ENCODE data around the gene ITGA5.
A peak's percentile ranks its signal among the peaks of the same experiment; 100 is the strongest.

Gene ITGA5

GRCh38 chr12:54429014-54429471, 10.0 kb upstream of the ITGA5 start:
- H3K9ac ChIP-seq (ENCODE audit: low read depth, low read length): peak overlapping the region; percentile 63
- H3K36me3 ChIP-seq (ENCODE audit: insufficient read depth, low read length): no peaks in the 10 kb centered on the region
- H3K4me2 ChIP-seq (ENCODE audit: low read length): peak overlapping the region; percentile 64
- peak overlapping the region; percentile 16 for H3K4me3 ChIP-seq (ENCODE audit: low read length)
- no peaks in the 10 kb centered on the region for H3K27me3 ChIP-seq (ENCODE audit: control insufficient read depth, insufficient read depth, low read length)
- H3K9me3 ChIP-seq (replicated peaks; ENCODE audit: low read length): no peaks in the 10 kb centered on the region
- H3K4me1 ChIP-seq (ENCODE audit: control insufficient read depth, insufficient read depth, low read length): peaks cover 62% of the 10 kb centered on the region

DNA sequence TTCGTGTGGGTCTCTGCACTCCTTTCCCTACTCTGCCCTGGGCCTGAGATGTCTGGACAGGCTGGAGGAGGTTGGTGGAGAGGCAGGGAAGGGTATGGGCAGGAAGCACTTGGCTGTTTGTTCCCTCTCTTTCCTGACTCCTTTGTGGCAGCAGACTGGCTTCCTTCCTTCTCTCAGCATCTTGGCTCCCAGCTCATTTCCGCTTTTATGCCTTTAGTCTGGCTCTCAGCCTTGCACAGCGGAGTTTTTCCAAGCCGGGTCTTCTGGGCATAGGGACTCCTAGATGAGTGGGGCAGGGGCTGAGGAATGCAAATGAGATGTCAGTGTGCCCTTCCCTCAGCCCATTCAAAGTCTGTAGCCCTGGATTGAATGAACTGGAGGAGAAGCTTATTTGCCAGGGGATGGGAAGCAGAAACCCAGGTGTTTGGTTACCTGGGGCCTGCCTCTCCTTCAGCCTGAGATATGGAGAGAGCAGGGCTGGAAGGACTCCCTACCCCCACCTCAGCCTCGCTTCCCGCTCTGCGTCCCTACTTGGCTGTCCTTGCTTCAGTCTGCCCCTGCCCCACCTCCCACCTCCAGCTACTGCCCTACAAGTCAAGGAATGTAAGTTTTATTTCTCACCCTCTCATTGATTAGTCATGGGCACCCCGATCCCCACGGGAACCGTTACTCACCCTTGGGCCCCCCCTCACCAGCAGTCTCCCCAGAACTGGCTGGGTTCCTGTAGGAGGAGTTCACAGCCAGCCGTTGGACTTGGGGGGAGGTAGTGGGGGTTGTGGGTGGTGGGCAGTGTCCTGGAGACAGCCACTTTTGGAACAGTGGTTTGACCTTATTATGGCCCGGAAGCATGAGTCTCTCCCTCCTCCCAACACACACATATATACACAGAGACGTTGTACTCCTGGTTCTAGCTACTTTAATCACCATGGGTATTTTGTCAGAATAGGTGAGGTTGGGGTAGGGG, 9.3 kb upstream of the ITGA5 start:
- H3K4me1 ChIP-seq (ENCODE audit: control insufficient read depth, insufficient read depth, low read length): peaks cover 69% of the 10 kb centered on the region
- peak overlapping the region; percentile 69 for H3K9ac ChIP-seq (ENCODE audit: low read depth, low read length)
- no peaks in the 10 kb centered on the region for H3K27me3 ChIP-seq (ENCODE audit: control insufficient read depth, insufficient read depth, low read length)
- peak overlapping the region; percentile 33 for H3K4me3 ChIP-seq (ENCODE audit: low read length)
- no peaks in the 10 kb centered on the region for H3K36me3 ChIP-seq (ENCODE audit: insufficient read depth, low read length)
- H3K4me2 ChIP-seq (ENCODE audit: low read length): peak overlapping the region; percentile 64
- H3K9me3 ChIP-seq (replicated peaks; ENCODE audit: low read length): no peaks in the 10 kb centered on the region

DNA sequence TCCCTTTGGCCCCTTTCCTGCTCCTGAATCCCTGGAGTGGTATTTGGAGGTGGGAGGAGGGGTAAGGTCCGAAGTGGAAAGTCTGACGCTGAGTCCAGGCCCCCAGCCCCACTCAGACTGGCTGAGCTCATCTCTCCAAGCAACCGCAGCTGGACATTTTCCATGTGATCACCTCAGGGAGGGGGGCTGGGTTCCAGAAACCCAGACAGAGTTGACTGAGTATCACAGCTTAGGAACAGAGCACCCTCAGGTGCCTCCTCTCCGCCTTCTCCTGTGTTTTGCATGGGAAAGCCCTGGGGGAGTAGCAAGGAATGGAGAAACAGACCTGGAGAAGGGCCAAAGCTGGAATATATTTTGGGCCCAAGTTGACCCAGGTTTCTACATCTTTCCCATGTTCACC, 8.0 kb upstream of the ITGA5 start:
- Histone ChIP-seq H3K4me1 (ENCODE audit: control insufficient read depth, insufficient read depth, low read length) (peaks cover 71% of the 10 kb centered on the region), H3K4me3 (ENCODE audit: low read length) (no peak overlapping the region), H3K27me3 (ENCODE audit: control insufficient read depth, insufficient read depth, low read length) (no peaks in the 10 kb centered on the region), H3K36me3 (ENCODE audit: insufficient read depth, low read length) (no peaks in the 10 kb centered on the region), H3K4me2 (ENCODE audit: low read length) (no peak overlapping the region), H3K9me3 (replicated peaks; ENCODE audit: low read length) (no peaks in the 10 kb centered on the region), H3K9ac (ENCODE audit: low read depth, low read length) (no peak overlapping the region)

- Histone ChIP-seq H3K4me1 (ENCODE audit: control insufficient read depth, insufficient read depth, low read length) (peaks cover 71% of the 10 kb centered on the region), H3K27me3 (ENCODE audit: control insufficient read depth, insufficient read depth, low read length) (no peaks in the 10 kb centered on the region), H3K4me3 (ENCODE audit: low read length) (no peak overlapping the region), H3K4me2 (ENCODE audit: low read length) (no peak overlapping the region), H3K36me3 (ENCODE audit: insufficient read depth, low read length) (no peaks in the 10 kb centered on the region), H3K9me3 (replicated peaks; ENCODE audit: low read length) (no peaks in the 10 kb centered on the region), H3K9ac (ENCODE audit: low read depth, low read length) (no peak overlapping the region)
These were observed 7.6 kb upstream of the ITGA5 start for GRCh38 chr12:54426690-54427089.

GRCh38 chr12:54425702-54426101, 6.6 kb upstream of the ITGA5 start:
- peaks cover 75% of the 10 kb centered on the region for H3K4me1 ChIP-seq (ENCODE audit: control insufficient read depth, insufficient read depth, low read length)
- no peaks in the 10 kb centered on the region for H3K36me3 ChIP-seq (ENCODE audit: insufficient read depth, low read length)
- H3K4me3 ChIP-seq (ENCODE audit: low read length): no peak overlapping the region
- no peaks in the 10 kb centered on the region for H3K9me3 ChIP-seq (replicated peaks; ENCODE audit: low read length)
- no peaks in the 10 kb centered on the region for H3K27me3 ChIP-seq (ENCODE audit: control insufficient read depth, insufficient read depth, low read length)
- no peak overlapping the region for H3K9ac ChIP-seq (ENCODE audit: low read depth, low read length)
- H3K4me2 ChIP-seq (ENCODE audit: low read length): no peak overlapping the region

DNA sequence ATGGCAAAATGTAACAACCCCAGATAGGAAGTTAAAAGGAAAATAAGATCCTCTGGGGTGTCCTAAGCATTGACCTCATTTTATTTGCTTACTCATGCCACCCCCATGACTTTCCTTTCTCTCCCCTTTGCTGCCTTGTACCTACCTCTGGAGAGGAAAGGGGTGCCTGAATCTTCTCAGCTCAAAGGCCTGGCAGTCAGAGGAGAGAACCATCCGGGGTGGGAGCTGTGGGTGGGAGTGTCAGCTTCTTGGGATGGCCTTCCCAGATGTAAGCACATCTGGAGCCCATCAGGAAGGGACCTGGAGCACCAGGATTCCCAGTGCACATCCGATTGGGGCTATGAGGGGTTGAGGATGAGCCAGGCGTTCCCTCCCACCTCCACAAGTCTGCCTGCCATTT, 5.2 kb upstream of the ITGA5 start:
- Histone ChIP-seq H3K27me3 (ENCODE audit: control insufficient read depth, insufficient read depth, low read length) (no peaks in the 10 kb centered on the region), H3K9me3 (replicated peaks; ENCODE audit: low read length) (no peaks in the 10 kb centered on the region), H3K36me3 (ENCODE audit: insufficient read depth, low read length) (no peaks in the 10 kb centered on the region), H3K4me1 (ENCODE audit: control insufficient read depth, insufficient read depth, low read length) (peaks cover 80% of the 10 kb centered on the region), H3K4me2 (ENCODE audit: low read length) (no peak overlapping the region), H3K9ac (ENCODE audit: low read depth, low read length) (no peak overlapping the region), H3K4me3 (ENCODE audit: low read length) (no peak overlapping the region)

- Histone ChIP-seq H3K4me1 (ENCODE audit: control insufficient read depth, insufficient read depth, low read length) (peaks cover 76% of the 10 kb centered on the region), H3K36me3 (ENCODE audit: insufficient read depth, low read length) (no peaks in the 10 kb centered on the region), H3K9me3 (replicated peaks; ENCODE audit: low read length) (no peaks in the 10 kb centered on the region), H3K4me3 (ENCODE audit: low read length) (no peak overlapping the region), H3K27me3 (ENCODE audit: control insufficient read depth, insufficient read depth, low read length) (no peaks in the 10 kb centered on the region), H3K4me2 (ENCODE audit: low read length) (no peak overlapping the region), H3K9ac (ENCODE audit: low read depth, low read length) (no peak overlapping the region)
These were observed 4.7 kb upstream of the ITGA5 start for GRCh38 chr12:54423816-54424150.

GRCh38 chr12:54421879-54422250, 2.8 kb upstream of the ITGA5 start:
- Histone ChIP-seq H3K27me3 (ENCODE audit: control insufficient read depth, insufficient read depth, low read length) (no peaks in the 10 kb centered on the region), H3K9me3 (replicated peaks; ENCODE audit: low read length) (no peaks in the 10 kb centered on the region), H3K9ac (ENCODE audit: low read depth, low read length) (peak overlapping the region; percentile 26), H3K4me2 (ENCODE audit: low read length) (peak overlapping the region; percentile 98), H3K4me1 (ENCODE audit: control insufficient read depth, insufficient read depth, low read length) (peaks cover 63% of the 10 kb centered on the region), H3K36me3 (ENCODE audit: insufficient read depth, low read length) (peaks cover 2% of the 10 kb centered on the region), H3K4me3 (ENCODE audit: low read length) (peak overlapping the region; percentile 37)

GRCh38 chr12:54421175-54421878, 2.3 kb upstream of the ITGA5 start:
- H3K9me3 ChIP-seq (replicated peaks; ENCODE audit: low read length): no peaks in the 10 kb centered on the region
- peak overlapping the region; percentile 95 for H3K9ac ChIP-seq (ENCODE audit: low read depth, low read length)
- peaks cover 68% of the 10 kb centered on the region for H3K4me1 ChIP-seq (ENCODE audit: control insufficient read depth, insufficient read depth, low read length)

GRCh38 chr12:54420766-54421144, 1.7 kb upstream of the ITGA5 start:
- peaks cover 12% of the 10 kb centered on the region for H3K36me3 ChIP-seq (ENCODE audit: insufficient read depth, low read length)
- H3K9ac ChIP-seq (ENCODE audit: low read depth, low read length): peak overlapping the region; percentile 95
- peaks cover 70% of the 10 kb centered on the region for H3K4me1 ChIP-seq (ENCODE audit: control insufficient read depth, insufficient read depth, low read length)
- H3K27me3 ChIP-seq (ENCODE audit: control insufficient read depth, insufficient read depth, low read length): no peaks in the 10 kb centered on the region
- peak overlapping the region; percentile 98 for H3K4me2 ChIP-seq (ENCODE audit: low read length)
- H3K9me3 ChIP-seq (replicated peaks; ENCODE audit: low read length): no peaks in the 10 kb centered on the region
- H3K4me3 ChIP-seq (ENCODE audit: low read length): peak overlapping the region; percentile 95

More at GRCh38 chr12:54421175-54421878, 2.3 kb upstream of the ITGA5 start:
- no peaks in the 10 kb centered on the region for H3K27me3 ChIP-seq (ENCODE audit: control insufficient read depth, insufficient read depth, low read length)
- peak overlapping the region; percentile 98 for H3K4me2 ChIP-seq (ENCODE audit: low read length)
- H3K4me3 ChIP-seq (ENCODE audit: low read length): peak overlapping the region; percentile 37
- peaks cover 8% of the 10 kb centered on the region for H3K36me3 ChIP-seq (ENCODE audit: insufficient read depth, low read length)

DNA sequence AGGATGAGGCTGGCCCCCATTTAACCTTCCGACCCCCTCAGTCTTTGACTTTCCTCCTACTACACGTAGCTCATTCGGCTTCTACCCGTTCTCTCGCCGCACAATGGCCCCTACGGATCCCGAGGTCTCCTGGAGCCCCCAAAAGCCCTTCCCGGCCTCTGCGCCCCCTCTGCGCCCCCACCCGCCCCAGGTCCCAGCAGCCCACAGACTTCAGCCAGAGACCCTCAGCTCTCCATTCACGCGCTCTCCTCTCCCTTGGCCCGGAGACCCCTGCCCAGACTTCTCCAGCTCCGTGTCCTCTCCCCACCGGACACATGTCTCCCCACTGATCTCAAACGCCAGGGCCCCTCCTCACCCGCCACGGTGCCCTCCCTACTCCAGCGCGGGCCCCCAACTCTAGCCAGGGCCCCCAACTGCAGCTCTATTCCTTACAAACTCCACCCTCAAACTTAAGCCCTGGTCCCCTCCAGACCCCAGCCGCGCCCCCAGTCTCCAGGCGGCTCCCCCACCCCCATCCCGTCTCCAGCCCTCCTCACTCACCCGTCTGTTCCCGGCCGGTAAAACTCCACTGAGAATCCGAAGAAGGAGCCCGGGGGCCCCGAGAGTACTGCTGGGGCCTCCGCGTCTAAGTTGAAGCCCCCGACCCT, 502 bp downstream of the ITGA5 start:
- H3K4me3 ChIP-seq (ENCODE audit: low read length): peak overlapping the region; percentile 95
- H3K9me3 ChIP-seq (replicated peaks; ENCODE audit: low read length): no peaks in the 10 kb centered on the region
- peak overlapping the region; percentile 95 for H3K9ac ChIP-seq (ENCODE audit: low read depth, low read length)
- H3K36me3 ChIP-seq (ENCODE audit: insufficient read depth, low read length): peaks cover 27% of the 10 kb centered on the region
- peaks cover 72% of the 10 kb centered on the region for H3K4me1 ChIP-seq (ENCODE audit: control insufficient read depth, insufficient read depth, low read length)
- no peaks in the 10 kb centered on the region for H3K27me3 ChIP-seq (ENCODE audit: control insufficient read depth, insufficient read depth, low read length)
- peak overlapping the region; percentile 98 for H3K4me2 ChIP-seq (ENCODE audit: low read length)

Measured in skeletal muscle satellite cell (primary cell).